ENCODE results near the gene BSN.

Gene BSN

GRCh38 chr3:49567406-49567805 is 13.1 kb downstream of the BSN start:
- H3K9me3 ChIP-seq (ENCODE audit: insufficient read depth, low read length): no peaks in the 10 kb centered on the region
- no peaks in the 10 kb centered on the region for H3K9me2 ChIP-seq (replicated peaks; ENCODE audit: insufficient read depth, low read length)
- H2AFZ ChIP-seq (ENCODE audit: low read depth, low read length, severe bottlenecking): no peak overlapping the region
- no peaks in the 10 kb centered on the region for H3K79me2 ChIP-seq (ENCODE audit: insufficient read depth, low read length)
- TF ChIP-seq EZH2phosphoT487 (conservative IDR thresholded peaks at IDR 0.05; ENCODE audit: low read length) (no peak), CTCF (IDR thresholded peaks at IDR 0.05; ENCODE audit: insufficient read depth, low read length, poor library complexity, severe bottlenecking) (no peak)
- no peak overlapping the region for H3K4me3 ChIP-seq (ENCODE audit: insufficient read depth, low read length, poor library complexity, severe bottlenecking)
- H3F3A ChIP-seq (ENCODE audit: insufficient read depth): no peaks in the 10 kb centered on the region
- no peak overlapping the region for H3K4me2 ChIP-seq (ENCODE audit: low read depth, low read length, poor library complexity, severe bottlenecking)
- no peaks in the 10 kb centered on the region for H4K20me1 ChIP-seq (ENCODE audit: low read depth, low read length)
- no peaks in the 10 kb centered on the region for H3K36me3 ChIP-seq (ENCODE audit: low read length)
- no peaks in the 10 kb centered on the region for H3K27me3 ChIP-seq (ENCODE audit: low read length)
- no peak overlapping the region for H3K9ac ChIP-seq (ENCODE audit: low read length)
- no peak overlapping the region for H3K27ac ChIP-seq (ENCODE audit: low read depth, low read length)

- H3K9ac ChIP-seq (ENCODE audit: low read length): no peak overlapping the region
- no peaks in the 10 kb centered on the region for H3K9me2 ChIP-seq (replicated peaks; ENCODE audit: insufficient read depth, low read length)
- no peaks in the 10 kb centered on the region for H3K27me3 ChIP-seq (ENCODE audit: low read length)
- no peak for TF ChIP-seq CTCF (IDR thresholded peaks at IDR 0.05; ENCODE audit: insufficient read depth, low read length, poor library complexity, severe bottlenecking)
- TF ChIP-seq EZH2phosphoT487 (conservative IDR thresholded peaks at IDR 0.05; ENCODE audit: low read length): no peak
- no peaks in the 10 kb centered on the region for H3K9me3 ChIP-seq (ENCODE audit: insufficient read depth, low read length)
- no peaks in the 10 kb centered on the region for H4K20me1 ChIP-seq (ENCODE audit: low read depth, low read length)
- no peak overlapping the region for H3K27ac ChIP-seq (ENCODE audit: low read depth, low read length)
- H3K36me3 ChIP-seq (ENCODE audit: low read length): no peaks in the 10 kb centered on the region
- H3K4me3 ChIP-seq (ENCODE audit: insufficient read depth, low read length, poor library complexity, severe bottlenecking): no peak overlapping the region
- H2AFZ ChIP-seq (ENCODE audit: low read depth, low read length, severe bottlenecking): no peak overlapping the region
- no peaks in the 10 kb centered on the region for H3K79me2 ChIP-seq (ENCODE audit: insufficient read depth, low read length)
- no peaks in the 10 kb centered on the region for H3F3A ChIP-seq (ENCODE audit: insufficient read depth)
- no peak overlapping the region for H3K4me2 ChIP-seq (ENCODE audit: low read depth, low read length, poor library complexity, severe bottlenecking)
Measured at GRCh38 chr3:49568965-49569364, 14.7 kb downstream of the BSN start.

GRCh38 chr3:49570028-49570654 is 15.9 kb downstream of the BSN start:
- H3F3A ChIP-seq (ENCODE audit: insufficient read depth): no peaks in the 10 kb centered on the region
- no peaks in the 10 kb centered on the region for H3K79me2 ChIP-seq (ENCODE audit: insufficient read depth, low read length)
- H3K27me3 ChIP-seq (ENCODE audit: low read length): no peaks in the 10 kb centered on the region
- no peak overlapping the region for H2AFZ ChIP-seq (ENCODE audit: low read depth, low read length, severe bottlenecking)
- no peak overlapping the region for H3K9ac ChIP-seq (ENCODE audit: low read length)
- H3K27ac ChIP-seq (ENCODE audit: low read depth, low read length): no peak overlapping the region
- no peak overlapping the region for H3K4me3 ChIP-seq (ENCODE audit: insufficient read depth, low read length, poor library complexity, severe bottlenecking)
- no peak for TF ChIP-seq CTCF (IDR thresholded peaks at IDR 0.05; ENCODE audit: insufficient read depth, low read length, poor library complexity, severe bottlenecking)
- TF ChIP-seq EZH2phosphoT487 (conservative IDR thresholded peaks at IDR 0.05; ENCODE audit: low read length): no peak
- H3K9me2 ChIP-seq (replicated peaks; ENCODE audit: insufficient read depth, low read length): no peaks in the 10 kb centered on the region
- H3K9me3 ChIP-seq (ENCODE audit: insufficient read depth, low read length): no peaks in the 10 kb centered on the region
- no peaks in the 10 kb centered on the region for H4K20me1 ChIP-seq (ENCODE audit: low read depth, low read length)
- H3K36me3 ChIP-seq (ENCODE audit: low read length): no peaks in the 10 kb centered on the region
- H3K4me2 ChIP-seq (ENCODE audit: low read depth, low read length, poor library complexity, severe bottlenecking): no peak overlapping the region

All from SU-DHL-6 (cell line).